HEK293T (cell line): ENCODE measurements around the gene LRRC7.

Experiments
- CTCF ChIA-PET: fragments of 350-600 bp; formaldehyde crosslinking; extraction: SDS; loops from one replicate; lab custom pipeline; 2021; ENCODE audit warnings: antibody characterized with exemption, inconsistent platforms; lab: Yijun Ruan, JAX
- POLR2A ChIA-PET: fragments of 350-600 bp; formaldehyde crosslinking; extraction: SDS; loops from one replicate; lab custom pipeline; 2020; ENCODE audit warnings: antibody characterized with exemption, inconsistent platforms; lab: Yijun Ruan, JAX
- DNase-seq: peaks from one replicate; pipeline ENCODE4 v3.0.0; 2012; ENCODE audit warnings: mixed read lengths; ENCODE audit errors: extremely low spot score
- ARNT ChIP-seq: fragments of 450-650 bp; IDR thresholded peaks from 2 replicates; pipeline ENCODE4 v1.6.1; 2017; ENCODE audit warnings: mild to moderate bottlenecking
- BHLHE40 ChIP-seq: fragments of 450-650 bp; IDR thresholded peaks from 2 replicates; pipeline ENCODE4 v1.6.1; 2016; ENCODE audit warnings: mild to moderate bottlenecking, moderate library complexity, borderline replicate concordance
- CTBP1 ChIP-seq: fragments of 450-650 bp; IDR thresholded peaks from 2 replicates; pipeline ENCODE4 v1.6.1; 2016; ENCODE audit warnings: borderline replicate concordance
- ELF4 ChIP-seq: fragments of 450-650 bp; IDR thresholded peaks from 2 replicates; pipeline ENCODE4 v1.6.1; 2017; ENCODE audit warnings: antibody characterized with exemption
- FOXA1 ChIP-seq: fragments of 450-650 bp; IDR thresholded peaks from 2 replicates; pipeline ENCODE4 v1.6.1; 2016; ENCODE audit warnings: mild to moderate bottlenecking
- FOXK2 ChIP-seq: fragments of 450-650 bp; IDR thresholded peaks from 2 replicates; pipeline ENCODE4 v1.6.1; 2016; ENCODE audit warnings: mild to moderate bottlenecking
- FOXM1 ChIP-seq: fragments of 450-650 bp; IDR thresholded peaks from 2 replicates; pipeline ENCODE4 v1.6.1; 2017; ENCODE audit warnings: mild to moderate bottlenecking, borderline replicate concordance
- HDGF ChIP-seq: fragments of 450-650 bp; IDR thresholded peaks from 2 replicates; pipeline ENCODE4 v1.6.1; 2017; ENCODE audit warnings: antibody characterized with exemption, borderline replicate concordance
- L3MBTL2 ChIP-seq: fragments of 450-650 bp; conservative IDR thresholded peaks from 2 replicates; pipeline ENCODE4 v1.6.1; 2016; ENCODE audit warnings: mild to moderate bottlenecking
- LEF1 ChIP-seq: fragments of 450-650 bp; IDR thresholded peaks from 2 replicates; pipeline ENCODE4 v1.6.1; 2017; ENCODE audit warnings: mild to moderate bottlenecking, borderline replicate concordance
- NFRKB ChIP-seq: fragments of 450-650 bp; IDR thresholded peaks from 2 replicates; pipeline ENCODE4 v1.6.1; 2016; ENCODE audit warnings: mild to moderate bottlenecking, moderate library complexity
- SP1 ChIP-seq: fragments of 450-650 bp; IDR thresholded peaks from 2 replicates; pipeline ENCODE4 v1.6.1; 2017
- SUZ12 ChIP-seq: fragments of 450-650 bp; IDR thresholded peaks from 2 replicates; pipeline ENCODE4 v1.6.1; 2016; ENCODE audit warnings: mild to moderate bottlenecking
- TARDBP ChIP-seq: fragments of 450-650 bp; IDR thresholded peaks from 2 replicates; pipeline ENCODE4 v1.6.1; 2016
- ZNF384 ChIP-seq: fragments of 450-650 bp; IDR thresholded peaks from 2 replicates; pipeline ENCODE4 v1.6.1; 2016
- TF ChIP-seq, protein P1 (sequence below): fragments of 450-650 bp; IDR thresholded peaks from 2 replicates; pipeline ENCODE4 v1.6.1; 2016

The LRRC7 gene

GRCh38 chr1:69985901-69986439, 418.2 kb downstream of the LRRC7 start:
- no peak for DNase-seq
- ChIA-PET POLR2A (no interaction called here), CTCF (no interaction called here)

DNA sequence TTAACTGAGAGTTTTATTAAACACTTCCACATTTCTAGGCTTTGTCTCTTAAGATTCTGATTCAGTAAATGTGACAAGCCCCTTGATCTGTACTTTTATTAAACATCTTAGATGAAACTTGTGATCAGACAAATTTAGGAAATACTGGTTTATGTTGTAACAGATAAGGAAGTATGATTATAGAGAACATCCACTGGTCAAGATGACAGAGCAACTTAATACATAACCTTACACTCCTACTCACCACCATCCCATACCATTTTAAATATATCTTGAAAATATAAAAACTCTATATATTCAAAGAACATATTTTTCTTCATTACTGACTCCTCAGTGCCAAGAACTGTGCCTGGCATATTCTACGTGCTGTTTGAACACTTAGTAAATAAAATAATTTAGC, 420.2 kb downstream of the LRRC7 start:
- ChIA-PET CTCF (no interaction called here), POLR2A (no interaction called here)
- TF ChIP-seq SP1 (no peak), HDGF (no peak), FOXM1 (no peak), SUZ12 (no peak)
- DNase-seq: no peak

More at GRCh38 chr1:69985901-69986439, 418.2 kb downstream of the LRRC7 start:
- TF ChIP-seq, protein P1, sequence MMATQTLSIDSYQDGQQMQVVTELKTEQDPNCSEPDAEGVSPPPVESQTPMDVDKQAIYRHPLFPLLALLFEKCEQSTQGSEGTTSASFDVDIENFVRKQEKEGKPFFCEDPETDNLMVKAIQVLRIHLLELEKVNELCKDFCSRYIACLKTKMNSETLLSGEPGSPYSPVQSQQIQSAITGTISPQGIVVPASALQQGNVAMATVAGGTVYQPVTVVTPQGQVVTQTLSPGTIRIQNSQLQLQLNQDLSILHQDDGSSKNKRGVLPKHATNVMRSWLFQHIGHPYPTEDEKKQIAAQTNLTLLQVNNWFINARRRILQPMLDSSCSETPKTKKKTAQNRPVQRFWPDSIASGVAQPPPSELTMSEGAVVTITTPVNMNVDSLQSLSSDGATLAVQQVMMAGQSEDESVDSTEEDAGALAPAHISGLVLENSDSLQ: peak; percentile 49; the same call in 1 of the 2 replicates
- no peak for TF ChIP-seq ARNT
- TF ChIP-seq FOXM1: no peak
- no peak for TF ChIP-seq CTBP1
- TF ChIP-seq SP1: no peak
- no peak for TF ChIP-seq FOXK2

DNA sequence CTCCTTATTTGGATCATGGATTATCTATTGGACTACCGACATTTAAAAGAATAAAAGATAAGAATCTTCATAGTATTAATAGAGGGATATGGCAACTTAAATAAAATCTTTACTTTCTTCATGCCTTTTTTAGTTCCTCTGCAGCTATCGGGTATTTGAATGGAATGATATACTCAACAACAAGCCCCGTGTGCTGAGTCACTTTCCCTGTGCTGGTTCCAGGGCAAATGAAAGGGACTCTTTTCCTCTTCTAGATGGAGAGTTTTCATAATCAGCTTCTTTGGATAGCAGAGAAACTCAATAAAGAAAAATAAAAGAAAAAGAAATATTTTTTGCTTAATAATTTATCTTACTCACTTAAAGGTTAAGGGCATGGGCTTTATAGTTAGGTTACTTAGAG, 423.9 kb downstream of the LRRC7 start:
- CTCF ChIA-PET: no interaction called here
- DNase-seq: no peak
- POLR2A ChIA-PET: no interaction called here
- TF ChIP-seq FOXK2 (no peak), CTBP1 (no peak), ELF4 (no peak)

- ChIA-PET POLR2A (no interaction called here), CTCF (no interaction called here)
- TF ChIP-seq FOXA1 (no peak), SUZ12 (no peak), FOXK2 (no peak), ARNT (no peak), CTBP1 (no peak), L3MBTL2 (no peak), HDGF (no peak), ZNF384 (no peak), TARDBP (no peak), ELF4 (no peak), SP1 (no peak), NFRKB (no peak), BHLHE40 (no peak)
- DNase-seq: no peak
These were observed 424.9 kb downstream of the LRRC7 start for GRCh38 chr1:69992594-69992993.

DNA sequence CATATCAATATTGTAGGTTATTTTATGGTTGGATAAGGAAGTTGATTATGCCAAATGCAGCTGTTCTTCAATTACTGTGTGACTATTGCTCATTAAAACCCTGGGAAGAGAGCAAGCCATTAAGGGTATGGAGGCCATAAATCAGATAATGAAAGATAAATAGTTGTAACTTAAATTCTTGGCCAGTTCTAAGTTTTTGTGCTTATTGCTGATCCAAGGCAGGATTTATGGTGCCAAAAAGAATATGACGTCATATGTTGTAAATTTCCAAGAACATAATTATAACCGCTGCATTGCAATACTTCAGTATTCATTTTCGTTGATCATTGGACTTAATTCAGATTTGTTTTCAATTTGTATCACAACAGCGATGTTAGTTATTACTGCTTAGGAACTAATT, 426.1 kb downstream of the LRRC7 start:
- ChIA-PET POLR2A (no interaction called here), CTCF (no interaction called here)
- TF ChIP-seq CTBP1: no peak
- no peak for TF ChIP-seq L3MBTL2
- TF ChIP-seq LEF1: no peak
- no peak for TF ChIP-seq ELF4
- TF ChIP-seq BHLHE40: no peak
- TF ChIP-seq, protein P1: no peak
- TF ChIP-seq FOXA1: no peak
- no peak for TF ChIP-seq ZNF384
- TF ChIP-seq SUZ12: no peak
- no peak for TF ChIP-seq FOXK2
- TF ChIP-seq SP1: no peak
- no peak for TF ChIP-seq ARNT
- no peak for TF ChIP-seq NFRKB
- no peak for TF ChIP-seq HDGF
- no peak for TF ChIP-seq TARDBP
- no peak for DNase-seq

- POLR2A ChIA-PET: no interaction called here
- no peak for TF ChIP-seq ARNT
- TF ChIP-seq FOXM1: no peak
- CTCF ChIA-PET: no interaction called here
- DNase-seq: no peak
These were observed 426.5 kb downstream of the LRRC7 start for GRCh38 chr1:69994241-69994640.

DNA sequence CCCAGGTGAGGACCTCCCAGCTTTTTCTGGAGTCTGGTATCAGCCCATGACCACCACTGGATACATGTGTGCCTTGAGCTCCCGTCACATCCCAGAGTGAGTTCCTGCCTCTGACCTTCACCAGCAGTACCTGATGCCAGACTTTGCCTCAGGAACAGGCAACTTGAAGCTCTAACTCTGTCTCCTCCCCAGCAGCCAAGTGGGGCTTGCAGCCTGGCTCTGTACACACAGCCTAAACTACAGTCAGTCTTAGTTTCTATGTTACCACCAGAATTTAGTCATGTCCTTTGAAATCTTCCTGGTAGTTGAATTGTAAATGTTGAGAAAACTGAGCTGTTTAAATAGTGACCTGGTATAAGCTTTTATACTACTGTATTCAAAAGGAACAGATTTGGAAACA, 431.1 kb downstream of the LRRC7 start:
- ChIA-PET POLR2A (no interaction called here), CTCF (no interaction called here)
- no peak for DNase-seq
- TF ChIP-seq SUZ12 (no peak), L3MBTL2 (no peak), CTBP1 (no peak), BHLHE40 (no peak), NFRKB (no peak), HDGF (no peak), FOXM1 (no peak), LEF1 (no peak), ELF4 (no peak), FOXK2 (no peak), FOXA1 (no peak), TARDBP (no peak), ZNF384 (no peak)
- TF ChIP-seq, protein P1: no peak
